B cell (primary cell): ENCODE data around the gene CHIT1. TPM values are rescaled to one million over a fixed set of nuclear protein-coding genes. Genes with fewer than 3 reads are reported as not detected.

Source experiments
- ATAC-seq: fragments of 200-7000 bp; cut with Tn5 transposase; one replicate; pipeline ENCODE4 v1.10.0; 2021; ENCODE audit warnings: low read depth, mild to moderate bottlenecking, moderate number of reproducible peaks, moderate library complexity
- CTCF ChIA-PET: fragments of 350-600 bp; sonication (Branson Sonifier 250); formaldehyde crosslinking; loops from one replicate; lab custom pipeline; 2021; ENCODE audit warnings: antibody characterized with exemption, inconsistent platforms; lab: Charles Lee
- POLR2A ChIA-PET: fragments of 350-600 bp; sonication (Branson Sonifier 250); formaldehyde crosslinking; loops from one replicate; lab custom pipeline; 2021; ENCODE audit warnings: antibody characterized with exemption; lab: Charles Lee
- DNase-seq: peaks from one replicate; pipeline ENCODE4 v3.0.0; 2013
- H2AFZ ChIP-seq: 2 replicates; pipeline ENCODE4 v1.6.1; 2012; ENCODE audit warnings: mild to moderate bottlenecking, low read depth, low read length; ENCODE audit not compliant: insufficient read depth, poor library complexity, severe bottlenecking
- H3K27ac ChIP-seq, 2 donors: 1 replicate in 1 of 2; 2 replicates in 1 of 2; pipeline ENCODE4 v1.5.1; 2012 to 2013; ENCODE audit warnings: low read length in 2 of 2, mild to moderate bottlenecking in 2 of 2, moderate library complexity in 1 of 2
- H3K27me3 ChIP-seq, 4 experiments: fragments of 200-600 bp in 1 of 4; sonication (generic) in 1 of 4; replicated peaks in 1 of 4; 1 replicate in 2 of 4; 2 replicates in 2 of 4; pipeline versions ENCODE4 v1.6.1 to v1.7.0; 2013 to 2016; ENCODE audit warnings: low read length in 3 of 4, mild to moderate bottlenecking in 2 of 4, mixed read lengths in 1 of 4, moderate library complexity in 1 of 4; ENCODE audit not compliant: insufficient read depth in 4 of 4, control insufficient read depth in 3 of 4; ENCODE audit errors: control extremely low read depth in 1 of 4
- H3K36me3 ChIP-seq, 2 experiments: replicated peaks in 1 of 2; 1 replicate in 1 of 2; 2 replicates in 1 of 2; pipeline versions ENCODE4 v1.6.1 to v1.7.1; 2013; ENCODE audit warnings: low read length in 1 of 2; ENCODE audit not compliant: insufficient read depth in 2 of 2, control insufficient read depth in 1 of 2; ENCODE audit errors: control extremely low read depth in 1 of 2, extremely low read depth in 1 of 2
- H3K4me1 ChIP-seq, 2 donors: fragments of 200-600 bp in 1 of 2; sonication (generic) in 1 of 2; 1 replicate in 1 of 2; 2 replicates in 1 of 2; pipeline versions ENCODE4 v1.5.1 to v1.6.1; 2013 to 2017; ENCODE audit warnings: low read length in 2 of 2; ENCODE audit not compliant: control insufficient read depth in 2 of 2, insufficient read depth in 2 of 2
- H3K4me2 ChIP-seq: replicated peaks from 2 replicates; pipeline ENCODE3; 2012; ENCODE audit warnings: mild to moderate bottlenecking, low read depth, low read length; ENCODE audit not compliant: poor library complexity, severe bottlenecking
- H3K4me3 ChIP-seq, 5 experiments: fragments of 200-600 bp in 1 of 5; sonication (generic) in 1 of 5; 1 replicate in 3 of 5; 2 replicates in 2 of 5; pipeline versions ENCODE4 v1.5.1 to v1.7.0; 2011 to 2016; ENCODE audit warnings: low read length in 4 of 5, mild to moderate bottlenecking in 4 of 5, low read depth in 2 of 5, control low read depth in 1 of 5, moderate library complexity in 1 of 5; ENCODE audit not compliant: insufficient read depth in 1 of 5; ENCODE audit errors: control extremely low read depth in 1 of 5, extremely low read depth in 1 of 5
- H3K79me2 ChIP-seq: fragments of 200-600 bp; sonication (generic); one replicate; pipeline ENCODE4 v1.6.0; 2016; ENCODE audit warnings: low read length; ENCODE audit not compliant: control insufficient read depth, insufficient read depth
- H3K9ac ChIP-seq: fragments of 200-600 bp; sonication (generic); 2 replicates; pipeline ENCODE4 v1.6.1; 2017; ENCODE audit warnings: mild to moderate bottlenecking, low read length, moderate library complexity
- H3K9me3 ChIP-seq, 3 donors: one replicate each; pipeline versions ENCODE4 v1.6.1 to v1.7.1; 2013; ENCODE audit warnings: low read length in 2 of 3; ENCODE audit not compliant: control insufficient read depth in 2 of 3, insufficient read depth in 1 of 3; ENCODE audit errors: control extremely low read depth in 1 of 3
- H4K20me1 ChIP-seq: 2 replicates; pipeline ENCODE4 v1.6.0; 2012; ENCODE audit warnings: mild to moderate bottlenecking, low read length; ENCODE audit not compliant: insufficient read depth, control insufficient read depth, poor library complexity, severe bottlenecking
- H3K27ac Mint-ChIP-seq: one replicate; pipeline ENCODE4 v1.8.0; 2021; ENCODE audit warnings: mixed read lengths
- H3K27me3 Mint-ChIP-seq: one replicate; pipeline ENCODE4 v1.8.0; 2021; ENCODE audit warnings: mixed read lengths
- H3K4me1 Mint-ChIP-seq: one replicate; pipeline ENCODE4 v1.8.0; 2021; ENCODE audit warnings: mixed read lengths
- H3K4me3 Mint-ChIP-seq: one replicate; pipeline ENCODE4 v1.8.0; 2021; ENCODE audit warnings: mixed read lengths
- H3K9me3 Mint-ChIP-seq: one replicate; pipeline ENCODE4 v1.8.0; 2022; ENCODE audit warnings: mixed read lengths; ENCODE audit not compliant: insufficient read depth
- EZH2 ChIP-seq: IDR thresholded peaks from 2 replicates; pipeline ENCODE4 v1.6.1; 2012; ENCODE audit warnings: borderline replicate concordance, low read depth, mild to moderate bottlenecking, moderate library complexity, low read length; ENCODE audit not compliant: insufficient read depth, poor library complexity, severe bottlenecking
- WGBS: methylation state at CpG from one replicate; pipeline ENCODE4 v1.1.5; 2013; ENCODE audit warnings: missing lambda C conversion rate; ENCODE audit not compliant: insufficient coverage; 5-methylcytosine and 5-hydroxymethylcytosine counted together
- intact Hi-C: fragments of 100-400 bp; cut with micrococcal nuclease; formaldehyde crosslinking; loops from one replicate; pipeline ENCODE4 v1.10.0; 2022
- polyA plus RNA-seq: library from polyadenylated mRNA; depleted of rRNA; stranded (reverse); fragments of >200 nt; gene quantifications from 2 replicates; pipeline ENCODE4 v1.2.3, GENCODE V29; 2012
- total RNA-seq, 2 donors: library from RNA; stranded (reverse); fragments of 120-200 nt in 1 of 2; gene quantifications; 1 replicate in 1 of 2; 2 replicates in 1 of 2; pipeline versions ENCODE4 v1.2.3 to v1.2.4, GENCODE V29; 2013 to 2022
- TF ChIP-seq, protein P1 (sequence below): fragments of 200-600 bp; IDR thresholded peaks from one replicate; pipeline ENCODE4 v1.8.0; 2022; ENCODE audit warnings: antibody characterized with exemption, mild to moderate bottlenecking

The CHIT1 gene
- total and polyA plus RNA-seq, 2 donors (not counting 1 experiment from before 2014, with no cell fraction given): 2.0 to 8.2 TPM

DNA sequence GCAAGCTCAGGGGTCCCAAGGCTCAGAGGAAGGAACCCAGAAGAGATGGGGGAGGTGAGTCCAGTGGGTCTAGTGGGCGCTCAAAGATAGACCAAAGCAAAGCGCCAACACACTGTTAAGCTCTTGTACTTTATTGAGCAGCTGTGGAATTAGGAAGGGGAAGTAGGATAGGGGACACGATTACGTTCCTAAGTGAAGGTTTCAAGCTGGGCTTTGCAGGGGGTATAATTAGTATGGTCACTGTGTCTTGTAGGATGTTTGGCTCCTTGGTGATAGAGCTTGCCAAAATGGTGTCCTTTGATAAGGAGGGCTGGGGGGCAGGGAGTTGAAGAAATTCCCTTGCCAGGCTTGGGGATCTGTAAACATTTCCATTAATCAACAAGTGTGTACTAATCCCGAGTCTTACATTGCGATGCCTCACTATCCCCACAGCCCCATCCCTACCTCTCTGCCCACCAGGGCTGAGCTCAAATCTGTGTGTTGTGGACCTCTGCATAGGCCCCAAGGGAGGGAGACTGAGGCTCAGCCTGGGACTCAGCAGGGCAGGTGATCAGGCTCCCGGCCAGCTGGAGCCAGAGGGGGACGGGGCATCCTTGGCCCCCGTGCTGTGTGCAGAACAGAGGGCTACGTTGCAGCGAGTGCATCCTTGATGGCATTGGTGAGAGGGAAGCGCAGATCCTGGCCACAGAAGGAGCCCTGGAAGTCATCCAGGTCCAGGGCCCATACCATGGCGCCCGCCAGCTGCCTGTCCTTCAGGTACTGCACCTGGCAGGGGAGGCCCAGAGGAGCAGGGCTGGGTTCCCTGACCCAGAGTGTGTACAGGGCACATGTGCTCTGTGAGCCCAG, 50.4 kb downstream of the CHIT1 start:
- WGBS: 85% methylated on average over 14 of the region's 14 CpGs

DNA sequence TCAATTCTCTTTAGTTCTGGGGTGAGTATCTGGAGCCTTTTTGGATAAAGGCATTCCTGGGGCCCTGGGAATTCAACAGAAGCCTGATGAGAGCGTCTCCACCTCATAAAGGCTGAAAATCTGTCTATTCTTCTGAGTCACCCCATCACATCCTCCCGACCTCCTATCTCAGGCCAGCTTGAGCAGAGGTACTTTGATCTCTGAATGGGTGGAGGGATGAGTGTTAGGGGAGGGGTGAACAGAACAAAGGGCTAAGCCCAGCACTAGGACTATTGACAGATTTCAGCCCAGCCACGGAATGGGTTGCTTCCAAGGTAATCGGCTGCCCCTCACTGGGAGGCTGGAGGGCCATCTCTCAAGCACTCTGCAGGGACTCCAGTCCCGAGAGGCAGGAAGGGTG, 51.4 kb downstream of the CHIT1 start:
- no peak overlapping the region for H3K4me2 ChIP-seq
- H3K36me3 ChIP-seq: no peaks in the 10 kb centered on the region
- no peak for DNase-seq
- Mint-ChIP-seq H3K9me3 (no peaks in the 10 kb centered on the region), H3K4me1 (peaks cover 1% of the 10 kb centered on the region), H3K27me3 (peaks cover 6% of the 10 kb centered on the region), H3K27ac (no peak overlapping the region), H3K4me3 (no peak overlapping the region)
- CTCF ChIA-PET: no interaction called here
- 79% methylated on average over 3 of the region's 5 CpGs for WGBS
- H3K27me3 ChIP-seq: peaks cover 0 to 6% (median 0%) of the 10 kb centered on the region in 4 experiments
- no peaks in the 10 kb centered on the region for H3K79me2 ChIP-seq
- H3K9me3 ChIP-seq: no peaks in the 10 kb centered on the region
- intact Hi-C loops: no loop called here
- H3K27ac ChIP-seq: no peak overlapping the region
- no peaks in the 10 kb centered on the region for H4K20me1 ChIP-seq
- H3K4me1 ChIP-seq: peaks cover 0 to 8% of the 10 kb centered on the region in 2 donors
- POLR2A ChIA-PET: interaction anchor here (0.7 kb wide), 1 partner anchor 1542 kb away, joined by 3 read pairs; no protein-coding TSS in a partner anchor
- no peak overlapping the region for H3K4me3 ChIP-seq
- no peak for TF ChIP-seq EZH2
- TF ChIP-seq, protein P1, sequence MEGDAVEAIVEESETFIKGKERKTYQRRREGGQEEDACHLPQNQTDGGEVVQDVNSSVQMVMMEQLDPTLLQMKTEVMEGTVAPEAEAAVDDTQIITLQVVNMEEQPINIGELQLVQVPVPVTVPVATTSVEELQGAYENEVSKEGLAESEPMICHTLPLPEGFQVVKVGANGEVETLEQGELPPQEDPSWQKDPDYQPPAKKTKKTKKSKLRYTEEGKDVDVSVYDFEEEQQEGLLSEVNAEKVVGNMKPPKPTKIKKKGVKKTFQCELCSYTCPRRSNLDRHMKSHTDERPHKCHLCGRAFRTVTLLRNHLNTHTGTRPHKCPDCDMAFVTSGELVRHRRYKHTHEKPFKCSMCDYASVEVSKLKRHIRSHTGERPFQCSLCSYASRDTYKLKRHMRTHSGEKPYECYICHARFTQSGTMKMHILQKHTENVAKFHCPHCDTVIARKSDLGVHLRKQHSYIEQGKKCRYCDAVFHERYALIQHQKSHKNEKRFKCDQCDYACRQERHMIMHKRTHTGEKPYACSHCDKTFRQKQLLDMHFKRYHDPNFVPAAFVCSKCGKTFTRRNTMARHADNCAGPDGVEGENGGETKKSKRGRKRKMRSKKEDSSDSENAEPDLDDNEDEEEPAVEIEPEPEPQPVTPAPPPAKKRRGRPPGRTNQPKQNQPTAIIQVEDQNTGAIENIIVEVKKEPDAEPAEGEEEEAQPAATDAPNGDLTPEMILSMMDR: no peak
- ATAC-seq: no peak
- no peak overlapping the region for H2AFZ ChIP-seq
- H3K9ac ChIP-seq: no peak overlapping the region

More for the DNA sequence above, 50.4 kb downstream of the CHIT1 start:
- peaks cover 0 to 8% of the 10 kb centered on the region in 2 donors for H3K4me1 ChIP-seq
- H3K36me3 ChIP-seq: no peaks in the 10 kb centered on the region
- peaks cover 0 to 6% (median 0%) of the 10 kb centered on the region in 4 experiments for H3K27me3 ChIP-seq
- no peak for DNase-seq
- ChIA-PET POLR2A (no interaction called here), CTCF (no interaction called here)
- no peak overlapping the region for H3K4me3 Mint-ChIP-seq
- no peak overlapping the region for H3K27ac ChIP-seq
- H3K9ac ChIP-seq: no peak overlapping the region
- ATAC-seq: no peak
- H3K79me2 ChIP-seq: no peaks in the 10 kb centered on the region
- TF ChIP-seq EZH2: no peak
- TF ChIP-seq, protein P1: no peak
- H3K9me3 Mint-ChIP-seq: no peaks in the 10 kb centered on the region
- H3K27me3 Mint-ChIP-seq: peaks cover 6% of the 10 kb centered on the region
- peaks cover 1% of the 10 kb centered on the region for H3K4me1 Mint-ChIP-seq
- intact Hi-C loops: no loop called here
- no peak overlapping the region for H3K27ac Mint-ChIP-seq
- no peak overlapping the region for H2AFZ ChIP-seq
- H4K20me1 ChIP-seq: no peaks in the 10 kb centered on the region
- H3K4me3 ChIP-seq: no peak overlapping the region
- H3K9me3 ChIP-seq: no peaks in the 10 kb centered on the region
- H3K4me2 ChIP-seq: no peak overlapping the region
